T-helper 2 cell treated with Interferon-gamma antibody and Interleukin-4, amounts not matched to agents 5 μg/mL and 100 μg/mL, for 36 hours (primary cell): ENCODE measurements around the gene PTH1R.

ENCODE experiments used
- DNase-seq: peaks from one replicate; pipeline ENCODE4 v3.0.0; 2021; ENCODE audit warnings: low spot score
- H3K27ac Mint-ChIP-seq: one replicate; pipeline ENCODE4 v1.8.0; 2021; ENCODE audit warnings: mild to moderate bottlenecking, mixed read lengths
- H3K27me3 Mint-ChIP-seq: one replicate; pipeline ENCODE4 v1.8.0; 2021; ENCODE audit warnings: low read depth, mixed read lengths
- H3K36me3 Mint-ChIP-seq: one replicate; pipeline ENCODE4 v1.8.0; 2021; ENCODE audit warnings: low read depth, mixed read lengths
- H3K4me1 Mint-ChIP-seq: one replicate; pipeline ENCODE4 v1.8.0; 2021; ENCODE audit warnings: low read depth, mixed read lengths
- H3K4me3 Mint-ChIP-seq: one replicate; pipeline ENCODE4 v1.8.0; 2022; ENCODE audit warnings: mild to moderate bottlenecking, moderate library complexity, mixed read lengths
- H3K9me3 Mint-ChIP-seq: one replicate; pipeline ENCODE4 v1.8.0; 2021; ENCODE audit warnings: mixed read lengths

Gene PTH1R

DNA sequence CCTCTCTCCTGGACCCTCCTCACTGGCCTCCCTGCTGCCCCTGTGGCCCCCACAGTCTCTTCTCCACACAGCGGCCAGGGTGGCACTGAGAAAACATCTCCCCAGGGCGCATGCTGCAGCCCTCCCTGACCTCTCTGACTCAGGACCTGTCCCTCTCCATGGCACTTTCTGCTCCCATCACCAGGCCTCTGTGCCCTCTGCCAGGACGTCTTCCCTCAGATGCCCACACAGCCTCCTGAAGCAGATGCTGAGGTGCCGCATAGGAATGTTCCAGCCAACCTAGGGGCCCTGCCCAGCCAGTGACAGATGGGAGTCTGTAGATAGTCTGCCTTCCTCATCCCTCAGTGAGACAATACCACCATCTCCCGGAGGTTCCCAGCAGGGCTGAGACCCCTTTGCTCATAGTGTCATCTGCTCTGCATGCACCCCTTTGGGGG, 22.9 kb upstream of the PTH1R start:
- no peak overlapping the region for H3K27ac Mint-ChIP-seq
- no peak for DNase-seq
- H3K36me3 Mint-ChIP-seq = no peaks in the 10 kb centered on the region
- no peaks in the 10 kb centered on the region for H3K9me3 Mint-ChIP-seq
- no peaks in the 10 kb centered on the region for H3K4me1 Mint-ChIP-seq
- H3K27me3 Mint-ChIP-seq = peaks cover 2% of the 10 kb centered on the region
- no peak overlapping the region for H3K4me3 Mint-ChIP-seq

GRCh38 chr3:46856576-46857471, 20.7 kb upstream of the PTH1R start:
- no peak overlapping the region for H3K4me3 Mint-ChIP-seq
- H3K27me3 Mint-ChIP-seq = no peaks in the 10 kb centered on the region
- no peak for DNase-seq
- no peak overlapping the region for H3K27ac Mint-ChIP-seq
- no peaks in the 10 kb centered on the region for H3K36me3 Mint-ChIP-seq
- H3K9me3 Mint-ChIP-seq = no peaks in the 10 kb centered on the region
- H3K4me1 Mint-ChIP-seq = no peaks in the 10 kb centered on the region

DNA sequence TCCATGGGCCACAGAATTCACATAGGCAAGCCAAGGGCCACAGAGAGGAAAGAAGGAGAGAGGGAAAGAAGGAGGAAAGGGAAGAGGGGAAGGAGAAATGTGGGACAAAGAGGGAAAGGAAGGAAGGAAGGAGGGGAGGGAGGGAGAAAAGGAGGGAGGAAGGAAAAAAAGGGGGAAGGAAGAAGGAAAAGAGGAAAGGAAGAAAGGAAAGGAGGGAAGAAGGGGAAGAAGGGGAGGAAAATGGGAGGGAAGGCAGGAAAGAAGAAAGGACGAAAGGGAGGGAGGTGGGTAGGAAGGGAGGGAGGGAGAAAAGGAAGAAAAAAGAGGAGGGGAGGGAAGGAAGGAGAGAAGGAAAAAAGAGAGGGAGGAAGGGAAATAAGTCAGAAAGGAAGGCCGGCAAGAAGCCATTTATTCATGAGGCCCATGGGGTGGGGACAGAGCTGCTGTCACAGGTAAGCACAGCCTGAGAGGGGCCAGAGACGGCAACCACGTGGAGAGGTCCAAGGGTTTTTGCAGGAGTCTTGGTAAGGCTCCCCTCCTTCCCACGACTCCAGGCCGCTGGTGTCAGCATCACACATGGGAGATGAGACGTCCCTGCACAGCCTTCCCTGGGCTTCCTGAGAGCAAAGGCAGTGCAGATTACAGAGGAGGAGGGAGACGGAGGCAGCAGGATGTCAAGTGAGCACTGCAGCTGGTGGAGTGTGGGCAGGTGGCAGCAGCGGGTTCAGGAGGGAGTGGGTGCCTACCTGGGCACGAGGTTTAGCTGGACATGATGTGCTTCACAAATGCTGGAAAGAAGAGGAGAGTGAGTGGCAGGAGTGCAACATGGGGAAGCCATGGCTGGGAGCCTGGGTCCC, 19.8 kb upstream of the PTH1R start:
- no peak for DNase-seq
- Mint-ChIP-seq H3K27me3 (no peaks in the 10 kb centered on the region), H3K4me3 (no peak overlapping the region), H3K27ac (no peak overlapping the region), H3K4me1 (no peaks in the 10 kb centered on the region), H3K36me3 (no peaks in the 10 kb centered on the region), H3K9me3 (no peaks in the 10 kb centered on the region)

DNA sequence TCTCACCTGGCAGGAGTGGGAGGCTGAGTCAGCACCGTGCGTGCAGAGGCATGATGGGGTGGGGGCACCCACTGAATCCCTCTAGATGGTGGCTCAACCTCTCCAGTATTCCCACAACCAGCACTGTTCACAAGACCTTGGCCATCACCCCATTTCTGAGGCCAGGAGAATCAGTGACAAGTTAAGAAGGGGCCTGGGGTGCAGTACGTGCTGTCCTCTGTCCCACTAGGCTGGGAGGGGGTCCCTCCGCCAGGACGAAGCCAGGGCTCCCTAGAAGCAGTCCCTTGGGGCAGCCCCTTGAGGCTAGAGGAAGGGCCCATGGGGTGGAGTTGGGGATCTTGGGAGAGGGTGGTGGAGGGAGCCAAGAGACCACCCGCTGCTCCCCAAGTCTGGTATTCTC, 19.1 kb upstream of the PTH1R start:
- no peak for DNase-seq
- Mint-ChIP-seq H3K27ac (no peak overlapping the region), H3K4me1 (no peaks in the 10 kb centered on the region), H3K27me3 (no peaks in the 10 kb centered on the region), H3K9me3 (no peaks in the 10 kb centered on the region), H3K4me3 (no peak overlapping the region), H3K36me3 (no peaks in the 10 kb centered on the region)

DNA sequence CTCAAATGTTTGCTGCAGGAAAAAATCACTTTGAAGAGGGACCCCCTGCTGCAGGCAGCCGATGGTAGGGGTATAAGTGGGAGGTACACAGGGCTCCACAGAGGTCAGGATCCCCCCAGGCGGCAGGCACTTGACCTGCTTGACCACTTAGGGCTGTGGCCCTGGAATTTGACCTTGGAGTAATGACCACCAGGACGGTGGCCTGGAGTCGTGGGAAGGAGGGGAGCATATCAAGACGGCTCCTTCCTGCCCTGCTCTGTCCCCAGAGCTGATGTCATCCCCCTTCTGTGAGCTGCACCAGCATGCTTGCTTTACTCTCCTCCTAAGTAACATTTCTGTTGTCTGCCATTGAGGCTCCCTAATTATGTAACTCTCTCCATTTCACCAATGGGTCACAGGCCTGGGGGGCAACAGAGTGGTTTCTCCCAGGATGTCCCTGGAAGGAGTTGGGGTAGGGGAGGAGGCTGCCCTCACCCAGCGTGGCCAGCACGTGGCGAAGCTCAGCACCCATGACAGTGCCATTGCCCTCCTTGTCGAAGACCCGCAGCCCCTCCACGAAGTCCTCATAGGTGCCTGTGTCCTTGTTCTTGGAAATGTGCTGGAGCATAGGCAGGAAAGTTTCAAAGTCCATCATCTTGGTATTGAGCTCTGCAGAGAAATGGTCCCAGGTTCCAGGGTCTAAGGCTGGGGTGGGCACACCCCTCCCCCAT, 18.4 kb upstream of the PTH1R start:
- no peaks in the 10 kb centered on the region for H3K27me3 Mint-ChIP-seq
- DNase-seq = no peak
- no peaks in the 10 kb centered on the region for H3K36me3 Mint-ChIP-seq
- no peaks in the 10 kb centered on the region for H3K4me1 Mint-ChIP-seq
- no peaks in the 10 kb centered on the region for H3K9me3 Mint-ChIP-seq
- no peak overlapping the region for H3K27ac Mint-ChIP-seq
- no peak overlapping the region for H3K4me3 Mint-ChIP-seq

DNA sequence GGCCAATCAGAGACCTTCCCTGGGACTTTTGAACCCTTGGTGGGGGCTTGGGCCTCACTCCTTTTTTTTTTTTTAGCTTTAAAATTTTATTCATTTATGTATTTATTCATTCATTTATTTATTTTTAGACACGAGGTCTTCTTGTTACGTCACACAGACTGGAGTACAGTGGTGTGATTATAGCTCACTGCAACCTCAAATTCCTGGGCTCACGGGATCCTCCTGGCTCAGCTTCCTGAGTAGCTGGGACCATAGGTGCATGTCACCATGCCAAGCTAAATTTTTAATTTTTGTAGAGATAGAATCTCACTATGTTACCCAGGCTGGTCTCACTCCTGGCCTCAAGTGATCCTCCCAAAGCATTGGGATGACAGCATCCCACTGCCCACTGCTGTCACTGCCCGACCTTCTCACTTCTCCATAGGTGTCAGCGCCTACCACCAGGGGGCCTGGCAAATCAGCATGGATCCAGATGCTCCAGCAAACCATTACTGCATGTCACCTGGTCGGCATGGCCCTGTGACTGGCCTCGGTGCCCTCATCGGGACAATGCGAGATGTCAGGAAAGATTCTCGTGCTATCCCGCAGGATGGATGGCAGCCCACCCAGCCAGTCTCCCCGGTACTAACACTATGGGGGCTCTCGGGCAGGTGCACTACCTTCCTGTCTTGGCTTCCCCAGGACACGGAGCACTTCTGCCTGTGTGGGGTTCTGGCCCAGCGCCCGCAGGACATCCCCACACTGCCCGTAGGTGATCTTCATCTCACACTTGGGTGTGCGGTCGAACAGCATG, 17.3 kb upstream of the PTH1R start:
- no peaks in the 10 kb centered on the region for H3K36me3 Mint-ChIP-seq
- H3K4me1 Mint-ChIP-seq = no peaks in the 10 kb centered on the region
- no peak for DNase-seq
- H3K27ac Mint-ChIP-seq = no peak overlapping the region
- H3K9me3 Mint-ChIP-seq = no peaks in the 10 kb centered on the region
- H3K4me3 Mint-ChIP-seq = no peak overlapping the region
- H3K27me3 Mint-ChIP-seq = no peaks in the 10 kb centered on the region

DNA sequence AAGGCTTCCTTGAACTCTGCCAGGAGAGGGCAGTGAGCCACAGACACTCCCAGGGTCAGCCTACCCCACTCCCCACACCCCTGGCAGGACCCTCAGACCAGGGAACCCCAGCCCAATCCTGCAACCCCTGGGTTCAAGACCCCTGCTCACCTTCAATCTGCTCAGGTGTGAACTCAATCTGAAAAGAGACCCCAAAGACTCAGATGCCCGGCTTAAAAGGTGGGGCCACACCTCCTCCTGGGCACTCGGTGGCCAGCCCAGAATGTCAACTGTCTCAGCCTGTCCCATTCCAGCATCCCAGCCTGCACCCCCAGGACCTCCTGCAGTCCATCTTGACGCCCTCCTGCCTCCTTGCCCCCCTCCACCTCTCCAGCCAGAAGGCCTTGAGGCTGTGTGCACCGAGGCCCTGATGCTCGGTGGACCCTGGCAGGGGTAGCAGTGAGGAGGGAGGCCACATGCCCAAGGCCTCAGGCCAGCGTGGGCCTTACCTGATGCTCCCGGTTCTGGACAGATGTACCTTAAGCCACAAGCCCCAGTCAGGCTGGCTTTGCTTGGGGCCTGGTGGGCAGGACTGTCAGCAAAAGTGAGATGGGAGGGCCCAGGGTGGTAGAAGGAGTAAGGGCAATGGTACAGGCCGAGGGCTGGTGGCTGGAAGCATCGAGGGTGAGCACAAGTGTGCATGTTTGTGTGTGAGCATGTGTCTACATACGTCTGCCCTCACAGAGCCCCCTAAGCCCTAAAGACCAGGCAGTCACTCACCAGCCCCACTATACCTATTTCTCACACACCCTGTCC, 16.5 kb upstream of the PTH1R start:
- no peak for DNase-seq
- H3K4me1 Mint-ChIP-seq = no peaks in the 10 kb centered on the region
- H3K9me3 Mint-ChIP-seq = no peaks in the 10 kb centered on the region
- no peaks in the 10 kb centered on the region for H3K36me3 Mint-ChIP-seq
- no peak overlapping the region for H3K27ac Mint-ChIP-seq
- H3K27me3 Mint-ChIP-seq = no peaks in the 10 kb centered on the region
- H3K4me3 Mint-ChIP-seq = no peak overlapping the region

DNA sequence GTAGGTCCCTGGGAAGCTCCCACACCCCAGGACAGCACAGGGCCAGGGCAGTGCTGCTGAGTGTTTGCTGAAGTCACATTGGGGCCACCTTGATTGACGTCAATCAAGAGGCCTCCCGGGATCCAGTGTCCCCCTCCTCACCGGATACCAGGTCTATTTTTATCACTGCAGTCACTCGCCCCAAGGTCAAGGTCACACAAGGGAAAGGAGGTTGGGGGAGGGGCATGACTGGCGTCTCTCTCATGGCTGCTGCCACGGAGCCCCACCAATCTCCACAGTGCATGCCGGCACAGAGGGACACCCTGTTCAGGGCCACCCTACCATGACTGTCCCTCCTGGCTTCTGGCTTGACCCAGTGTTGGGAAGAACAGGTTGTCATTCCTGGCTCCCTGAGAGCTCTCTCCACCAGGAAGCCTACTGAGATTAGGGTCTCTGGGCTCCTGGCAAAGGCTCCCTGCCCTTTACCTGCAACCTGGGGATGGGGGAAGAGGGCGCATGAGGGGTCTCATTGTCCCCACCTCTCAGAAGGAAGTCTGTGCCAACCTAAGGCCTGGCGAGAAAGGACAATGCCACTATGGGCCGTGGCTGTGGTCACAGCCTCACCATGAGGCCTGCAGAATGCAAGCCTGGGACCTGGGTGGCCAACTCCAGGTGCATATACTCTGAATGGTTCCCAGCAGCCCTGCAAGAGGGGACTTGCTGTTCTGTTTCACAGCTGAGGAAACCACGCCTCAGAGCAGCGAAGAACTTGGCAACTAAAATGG, 15.7 kb upstream of the PTH1R start:
- Mint-ChIP-seq H3K9me3 (no peaks in the 10 kb centered on the region), H3K36me3 (no peaks in the 10 kb centered on the region), H3K4me3 (no peak overlapping the region), H3K27me3 (no peaks in the 10 kb centered on the region), H3K4me1 (no peaks in the 10 kb centered on the region), H3K27ac (no peak overlapping the region)
- DNase-seq = no peak

DNA sequence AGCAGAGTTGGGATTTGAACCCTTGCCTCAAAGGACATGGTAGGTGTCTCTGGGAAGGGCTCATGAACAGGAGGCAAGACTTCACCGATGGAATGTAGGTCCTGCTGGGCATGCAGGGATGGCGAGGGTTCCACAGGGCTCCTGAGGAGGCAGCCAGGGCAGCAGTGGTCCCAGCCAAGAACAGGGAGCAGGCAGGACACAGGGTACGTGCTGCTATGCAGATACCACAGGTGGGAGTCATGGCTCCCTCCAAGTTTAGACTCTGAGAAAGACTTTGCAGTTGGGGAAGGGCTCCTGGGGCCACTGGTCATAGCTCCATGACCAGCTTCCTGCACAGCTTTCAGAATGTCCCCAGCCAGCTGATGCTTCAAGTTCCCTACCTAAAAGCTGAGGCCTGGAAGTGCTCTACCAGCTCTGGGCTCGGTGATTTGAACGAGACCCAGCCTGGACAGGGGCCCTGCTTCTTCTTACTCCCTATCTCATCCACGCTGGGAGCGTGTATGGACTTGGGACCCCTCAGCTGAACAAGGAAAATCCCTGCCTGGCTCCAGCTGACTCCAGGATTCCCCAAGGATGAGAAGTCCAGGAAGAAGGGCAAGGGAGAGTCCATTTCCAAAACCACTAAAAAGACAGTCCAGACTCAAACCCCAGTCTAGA, 15.0 kb upstream of the PTH1R start:
- Mint-ChIP-seq H3K4me3 (no peak overlapping the region), H3K4me1 (no peaks in the 10 kb centered on the region), H3K27me3 (no peaks in the 10 kb centered on the region), H3K27ac (no peak overlapping the region), H3K9me3 (no peaks in the 10 kb centered on the region), H3K36me3 (no peaks in the 10 kb centered on the region)
- no peak for DNase-seq

- no peak for DNase-seq
- H3K4me3 Mint-ChIP-seq = no peak within 1 kb of the TSS
- no peaks in the 10 kb centered on the region for H3K9me3 Mint-ChIP-seq
- no peaks in the 10 kb centered on the region for H3K27me3 Mint-ChIP-seq
- H3K4me1 Mint-ChIP-seq = no peaks in the 10 kb centered on the region
- no peaks in the 10 kb centered on the region for H3K36me3 Mint-ChIP-seq
- no peak within 1 kb of the TSS for H3K27ac Mint-ChIP-seq
Measured at GRCh38 chr3:46863261-46863782, 14.2 kb upstream of the PTH1R start, which contains the start of gene MYL3. Gene MYL3 (minus strand): TSS chr3:46863444. CDS start chr3:46863390, 54 bp downstream.

DNA sequence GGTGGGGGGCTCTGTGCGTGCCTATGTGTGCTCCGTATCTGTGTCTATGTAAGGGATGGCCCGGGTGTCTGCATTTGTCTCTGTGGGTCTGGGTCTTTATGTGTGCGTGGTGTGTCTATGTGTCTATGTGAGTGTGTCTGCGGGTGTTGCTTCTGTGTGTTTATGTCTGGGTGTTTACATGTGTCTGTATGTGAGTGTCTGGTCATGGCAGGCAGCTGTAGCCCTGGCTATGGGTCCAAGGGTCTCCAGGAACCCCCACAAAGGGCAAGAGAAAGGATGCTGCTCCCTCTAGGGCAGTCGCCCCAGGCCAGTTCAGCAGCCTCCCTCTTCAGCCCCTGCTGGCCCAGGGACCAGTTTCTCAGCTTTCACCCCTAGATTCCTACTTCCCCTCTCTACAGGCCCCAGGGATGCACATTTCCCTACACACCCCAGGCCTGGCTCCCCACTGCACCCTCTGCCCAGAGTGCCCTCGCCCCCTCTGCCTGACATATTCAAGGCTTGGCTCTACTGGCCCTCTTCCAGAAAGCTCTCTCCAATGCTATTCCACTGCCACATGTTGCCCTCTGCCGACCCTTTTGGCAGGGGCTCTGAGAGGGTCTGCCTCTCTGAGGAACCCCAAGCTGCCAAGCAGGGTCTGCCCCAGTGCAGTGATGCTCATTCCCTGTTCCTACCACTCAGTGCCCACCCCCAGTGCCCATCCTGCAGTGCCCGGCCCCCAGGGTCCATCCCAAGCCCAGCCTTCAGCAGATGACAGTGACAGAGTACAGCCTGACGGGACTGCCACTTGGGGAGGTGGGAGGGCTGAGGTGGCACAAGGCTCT, 13.2 kb upstream of the PTH1R start:
- Mint-ChIP-seq H3K4me3 (no peak overlapping the region), H3K27me3 (no peaks in the 10 kb centered on the region), H3K36me3 (no peaks in the 10 kb centered on the region), H3K9me3 (no peaks in the 10 kb centered on the region), H3K4me1 (no peaks in the 10 kb centered on the region), H3K27ac (no peak overlapping the region)
- DNase-seq = no peak
